Heart left ventricle (tissue), 13 donors: ENCODE measurements around the gene PRKCSH.

Source experiments
- POLR2A ChIP-seq, 2 donors: fragments of 450-650 bp; IDR thresholded peaks; one replicate each; pipeline ENCODE4 v1.6.1; 2017; ENCODE audit warnings: antibody characterized with exemption in 2 of 2, mild to moderate bottlenecking in 2 of 2, moderate library complexity in 2 of 2
- TF ChIP-seq, protein P1 (sequence below), 12 donors: fragments of 200-600 bp; sonication (generic) in 4 of 12; IDR thresholded peaks; one replicate each; pipeline versions ENCODE4 v1.5.0 to v1.8.0; 2018 to 2022; ENCODE audit warnings: antibody characterized with exemption in 12 of 12, mild to moderate bottlenecking in 5 of 12
- donor health status: ischemic (EF 13 %, LVEDD 7.1; RV severe dilation, severe dysfunction).
- donor health status: DM: no; HTN: yes; CAD: no.
- donor health status: DM: no; HTN: no; CAD: no.
- donor health status: ischemic (EF 25% LVEDD 6.9; RV normal size, moderate dysfunction).
- donor health status: ischemic (EF 25% LVEDD 5.7; RV mildly dilated, moderate dysfunction).
- donor health status: ischemic (EF 35%, LVEDD 5.7; RV mildly dilated, moderate dysfunction).
- donor health status: nonischemic (EF 11% LVEDD 7.7; RV severe dilation, severe dysfunction).
- donor health status: DM: yes; HTN: yes; CAD: no.
- donor health status: PGD.
- donor health status: ischemic (EF 29% LVEDD 5.4; RV normal size, mild dysfunction).
- donor health status: nonischemic (EF 23%, LVEDD 6.1; RV moderate dilation, normal function).

DNA sequence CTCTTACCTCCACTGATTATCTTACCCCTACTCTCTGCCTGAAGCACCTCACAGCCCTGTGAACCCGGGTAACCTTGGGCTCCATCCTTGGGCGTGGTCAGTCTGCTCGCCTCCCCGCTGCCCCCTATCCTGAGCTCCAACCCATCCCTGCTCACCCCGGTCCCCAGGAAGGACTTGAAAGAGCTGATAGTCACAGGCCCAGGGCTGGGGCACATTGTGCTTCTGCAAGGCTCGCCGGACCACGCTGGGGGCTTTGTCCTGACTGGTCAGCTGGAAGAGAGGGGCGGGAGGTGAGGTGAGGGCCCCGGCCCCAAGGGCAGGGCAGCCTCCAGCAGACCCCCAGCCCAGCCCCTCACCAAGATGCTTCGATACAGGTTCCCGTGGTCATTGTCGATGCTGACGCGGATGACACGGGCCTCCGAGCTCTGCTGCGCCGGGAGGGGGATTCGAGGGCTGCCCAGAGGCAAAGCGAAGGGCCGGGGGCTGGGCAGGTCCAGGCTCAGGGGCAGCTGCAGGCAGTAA, 38.3 kb upstream of the PRKCSH start:
- TF ChIP-seq, protein P1, sequence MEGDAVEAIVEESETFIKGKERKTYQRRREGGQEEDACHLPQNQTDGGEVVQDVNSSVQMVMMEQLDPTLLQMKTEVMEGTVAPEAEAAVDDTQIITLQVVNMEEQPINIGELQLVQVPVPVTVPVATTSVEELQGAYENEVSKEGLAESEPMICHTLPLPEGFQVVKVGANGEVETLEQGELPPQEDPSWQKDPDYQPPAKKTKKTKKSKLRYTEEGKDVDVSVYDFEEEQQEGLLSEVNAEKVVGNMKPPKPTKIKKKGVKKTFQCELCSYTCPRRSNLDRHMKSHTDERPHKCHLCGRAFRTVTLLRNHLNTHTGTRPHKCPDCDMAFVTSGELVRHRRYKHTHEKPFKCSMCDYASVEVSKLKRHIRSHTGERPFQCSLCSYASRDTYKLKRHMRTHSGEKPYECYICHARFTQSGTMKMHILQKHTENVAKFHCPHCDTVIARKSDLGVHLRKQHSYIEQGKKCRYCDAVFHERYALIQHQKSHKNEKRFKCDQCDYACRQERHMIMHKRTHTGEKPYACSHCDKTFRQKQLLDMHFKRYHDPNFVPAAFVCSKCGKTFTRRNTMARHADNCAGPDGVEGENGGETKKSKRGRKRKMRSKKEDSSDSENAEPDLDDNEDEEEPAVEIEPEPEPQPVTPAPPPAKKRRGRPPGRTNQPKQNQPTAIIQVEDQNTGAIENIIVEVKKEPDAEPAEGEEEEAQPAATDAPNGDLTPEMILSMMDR (IDR thresholded peaks at IDR 0.05): no peak
- TF ChIP-seq POLR2A (IDR thresholded peaks at IDR 0.05): no peak
